Rectal smooth muscle tissue (tissue), 1 donor: ENCODE measurements around the gene PKIB.

Experiments
- H3K27ac ChIP-seq: one replicate; pipeline ENCODE4 v1.7.0; 2013; ENCODE audit warnings: low read depth, low read length, inconsistent platforms
- H3K27me3 ChIP-seq: one replicate; pipeline ENCODE4 v1.7.0; 2013; ENCODE audit warnings: low read length; ENCODE audit not compliant: control insufficient read depth, insufficient read depth
- H3K36me3 ChIP-seq: one replicate; pipeline ENCODE4 v1.7.0; 2013; ENCODE audit warnings: low read length; ENCODE audit not compliant: control insufficient read depth, insufficient read depth
- H3K4me1 ChIP-seq: one replicate; pipeline ENCODE4 v1.7.0; 2013; ENCODE audit warnings: low read length; ENCODE audit not compliant: control insufficient read depth, insufficient read depth
- H3K4me3 ChIP-seq: one replicate; pipeline ENCODE4 v1.7.0; 2013; ENCODE audit warnings: low read length
- H3K9ac ChIP-seq: one replicate; pipeline ENCODE4 v1.7.0; 2013; ENCODE audit warnings: low read length

Gene PKIB

GRCh38 chr6:122676146-122676545 lies 65.9 kb downstream of the PKIB start:
- no peaks in the 10 kb centered on the region for H3K27me3 ChIP-seq
- no peaks in the 10 kb centered on the region for H3K4me1 ChIP-seq
- H3K9ac ChIP-seq, result no peak overlapping the region
- no peak overlapping the region for H3K4me3 ChIP-seq
- H3K36me3 ChIP-seq, result no peaks in the 10 kb centered on the region
- H3K27ac ChIP-seq, result no peak overlapping the region

DNA sequence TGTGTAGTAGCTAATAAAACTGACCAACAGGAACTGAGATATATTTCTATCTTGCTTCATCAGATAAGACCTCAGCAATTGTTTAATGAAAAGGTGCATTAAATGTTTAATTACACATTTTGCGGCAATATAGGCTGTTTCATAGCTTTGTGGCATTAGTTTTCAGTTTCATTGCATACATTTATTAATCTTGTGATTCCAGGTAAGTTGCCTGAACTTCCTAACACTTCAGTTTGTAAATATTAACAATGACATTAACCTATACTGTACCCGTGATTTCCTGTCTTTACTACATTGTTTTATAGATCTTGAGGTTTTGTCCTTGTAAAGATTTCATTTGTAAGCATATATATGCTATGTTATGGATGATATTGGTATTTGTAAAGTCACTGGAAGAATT lies 66.5 kb downstream of the PKIB start:
- no peak overlapping the region for H3K27ac ChIP-seq
- H3K4me3 ChIP-seq, result no peak overlapping the region
- H3K9ac ChIP-seq, result no peak overlapping the region
- no peaks in the 10 kb centered on the region for H3K27me3 ChIP-seq
- H3K36me3 ChIP-seq, result no peaks in the 10 kb centered on the region
- H3K4me1 ChIP-seq, result no peaks in the 10 kb centered on the region

GRCh38 chr6:122677406-122677805 lies 67.2 kb downstream of the PKIB start:
- Histone ChIP-seq H3K4me3 (no peak overlapping the region), H3K9ac (no peak overlapping the region), H3K4me1 (no peaks in the 10 kb centered on the region), H3K27me3 (no peaks in the 10 kb centered on the region), H3K27ac (no peak overlapping the region), H3K36me3 (no peaks in the 10 kb centered on the region)

DNA sequence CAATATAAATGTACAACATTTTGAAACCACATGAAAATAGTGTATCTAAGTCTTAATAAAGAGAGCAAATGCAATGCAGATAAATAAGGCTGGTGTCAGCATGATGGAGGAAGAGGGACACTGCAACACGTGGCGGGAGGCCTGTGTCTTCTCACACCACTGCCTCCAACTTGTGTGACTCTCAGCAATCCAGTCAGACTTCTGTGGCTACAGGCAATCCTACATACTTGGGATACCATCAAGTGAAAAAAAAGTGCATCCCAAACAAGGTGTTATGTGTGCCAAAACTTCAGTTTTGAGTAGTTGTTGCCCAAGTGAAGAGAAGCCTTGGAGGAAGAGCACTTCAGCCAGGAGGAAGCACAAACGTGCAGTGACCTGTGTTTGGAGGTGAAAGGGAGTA lies 68.6 kb downstream of the PKIB start:
- no peak overlapping the region for H3K4me3 ChIP-seq
- H3K27me3 ChIP-seq, result no peaks in the 10 kb centered on the region
- H3K27ac ChIP-seq, result no peak overlapping the region
- no peaks in the 10 kb centered on the region for H3K4me1 ChIP-seq
- no peaks in the 10 kb centered on the region for H3K36me3 ChIP-seq
- no peak overlapping the region for H3K9ac ChIP-seq

DNA sequence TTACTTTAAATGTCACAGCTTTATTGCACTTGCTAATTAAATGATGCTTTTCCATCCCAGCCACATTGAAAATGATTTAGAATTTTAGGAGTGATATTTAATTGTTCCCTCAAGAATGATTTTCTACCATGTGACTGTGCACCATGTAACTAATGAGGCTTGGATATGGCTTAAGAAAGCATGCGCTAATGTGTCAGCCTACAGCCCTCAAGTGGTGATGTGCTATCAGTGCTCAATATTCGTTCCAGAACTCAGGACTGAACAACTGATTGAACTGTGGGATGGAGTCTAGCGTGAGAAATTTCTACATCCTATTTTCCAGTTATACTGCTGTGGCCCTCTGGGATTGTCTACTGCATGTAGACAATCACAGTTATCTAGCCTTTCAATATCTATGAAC lies 71.5 kb downstream of the PKIB start:
- Histone ChIP-seq H3K27ac (no peak overlapping the region), H3K4me3 (no peak overlapping the region), H3K9ac (no peak overlapping the region), H3K4me1 (no peaks in the 10 kb centered on the region), H3K27me3 (no peaks in the 10 kb centered on the region), H3K36me3 (no peaks in the 10 kb centered on the region)

- Histone ChIP-seq H3K9ac (no peak overlapping the region), H3K4me1 (no peaks in the 10 kb centered on the region), H3K36me3 (no peaks in the 10 kb centered on the region), H3K27me3 (no peaks in the 10 kb centered on the region), H3K4me3 (no peak overlapping the region), H3K27ac (no peak overlapping the region)
These were observed 73.9 kb downstream of the PKIB start for GRCh38 chr6:122683989-122684651.

GRCh38 chr6:122692175-122692598 lies 82.0 kb downstream of the PKIB start:
- Histone ChIP-seq H3K36me3 (no peaks in the 10 kb centered on the region), H3K27ac (no peak overlapping the region), H3K27me3 (no peaks in the 10 kb centered on the region), H3K9ac (no peak overlapping the region), H3K4me3 (no peak overlapping the region), H3K4me1 (no peaks in the 10 kb centered on the region)

- Histone ChIP-seq H3K27ac (no peak overlapping the region), H3K27me3 (no peaks in the 10 kb centered on the region), H3K36me3 (no peaks in the 10 kb centered on the region), H3K9ac (no peak overlapping the region), H3K4me3 (no peak overlapping the region), H3K4me1 (no peaks in the 10 kb centered on the region)
These were observed 82.8 kb downstream of the PKIB start for GRCh38 chr6:122692807-122693580.

GRCh38 chr6:122694075-122694474 lies 83.9 kb downstream of the PKIB start:
- H3K36me3 ChIP-seq, result no peaks in the 10 kb centered on the region

GRCh38 chr6:122694602-122695001 lies 84.4 kb downstream of the PKIB start:
- Histone ChIP-seq H3K27me3 (no peaks in the 10 kb centered on the region), H3K36me3 (no peaks in the 10 kb centered on the region), H3K4me1 (no peaks in the 10 kb centered on the region), H3K9ac (no peak overlapping the region), H3K4me3 (no peak overlapping the region), H3K27ac (no peak overlapping the region)

More at GRCh38 chr6:122694075-122694474, 83.9 kb downstream of the PKIB start:
- H3K4me3 ChIP-seq, result no peak overlapping the region
- H3K27ac ChIP-seq, result no peak overlapping the region
- H3K27me3 ChIP-seq, result no peaks in the 10 kb centered on the region
- no peaks in the 10 kb centered on the region for H3K4me1 ChIP-seq
- H3K9ac ChIP-seq, result no peak overlapping the region

GRCh38 chr6:122695188-122695587 lies 85.0 kb downstream of the PKIB start:
- Histone ChIP-seq H3K4me1 (no peaks in the 10 kb centered on the region), H3K27me3 (no peaks in the 10 kb centered on the region), H3K36me3 (no peaks in the 10 kb centered on the region), H3K9ac (no peak overlapping the region), H3K4me3 (no peak overlapping the region), H3K27ac (no peak overlapping the region)

DNA sequence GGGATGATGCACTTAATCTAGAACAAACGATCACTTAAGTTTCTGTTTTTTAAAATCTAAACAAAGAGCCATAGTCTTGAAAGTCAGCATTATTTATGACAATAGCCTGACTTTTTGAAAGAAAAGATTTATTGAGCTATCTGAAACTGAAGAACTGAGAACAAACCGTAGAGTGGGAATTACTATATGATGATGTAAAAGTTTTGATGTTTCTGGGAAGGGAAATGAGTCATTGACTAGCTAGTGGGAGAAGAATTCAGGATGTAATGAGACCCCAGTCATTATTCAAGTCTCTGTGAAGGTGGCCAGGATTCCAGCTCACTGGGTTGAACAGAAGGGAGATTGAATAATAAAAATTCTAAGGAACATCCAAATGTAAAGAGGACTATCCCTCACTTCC lies 85.9 kb downstream of the PKIB start:
- H3K4me1 ChIP-seq, result no peaks in the 10 kb centered on the region
- no peak overlapping the region for H3K9ac ChIP-seq
- no peak overlapping the region for H3K4me3 ChIP-seq
- no peaks in the 10 kb centered on the region for H3K27me3 ChIP-seq
- no peaks in the 10 kb centered on the region for H3K36me3 ChIP-seq
- H3K27ac ChIP-seq, result no peak overlapping the region

GRCh38 chr6:122696853-122697252 lies 86.6 kb downstream of the PKIB start:
- Histone ChIP-seq H3K27ac (no peak overlapping the region), H3K36me3 (no peaks in the 10 kb centered on the region), H3K4me1 (no peaks in the 10 kb centered on the region), H3K9ac (no peak overlapping the region), H3K27me3 (no peaks in the 10 kb centered on the region), H3K4me3 (no peak overlapping the region)
